GM12878 (cell line): ENCODE measurements around the gene ALG6. TPM values are rescaled to one million over a fixed set of nuclear protein-coding genes. Genes with fewer than 3 reads are reported as not detected.

Experiments
- ATAC-seq: fragments of 200-7000 bp; cut with Tn5 transposase; 3 replicates; pipeline ENCODE4 v1.9.1; 2020; ENCODE audit warnings: mild to moderate bottlenecking, moderate library complexity
- BruUV-seq: library from RNA; stranded (reverse); fragments of 400-500 nt; replicated peaks from 2 replicates; lab custom pipeline; 2021; lab: Mats Ljungman, UMichigan
- CTCF ChIA-PET: fragments of 300-600 bp; sonication (Branson Sonifier 250); formaldehyde crosslinking; extraction: SDS; loops from one replicate; lab custom pipeline; 2021; ENCODE audit warnings: inconsistent platforms; lab: Yijun Ruan, JAX
- POLR2A ChIA-PET: fragments of 350-600 bp; formaldehyde crosslinking; extraction: SDS; loops from one replicate; lab custom pipeline; 2021; ENCODE audit warnings: inconsistent platforms; lab: Charles Lee
- RAD21 ChIA-PET: fragments of 300-600 bp; sonication (Branson Sonifier 250); formaldehyde crosslinking; loops from one replicate; lab custom pipeline; 2023; ENCODE audit warnings: antibody characterized with exemption; ENCODE audit not compliant: unreplicated experiment; lab: Charles Lee
- SMC1A ChIA-PET: fragments of 300-600 bp; sonication (Branson Sonifier 250); formaldehyde crosslinking; loops from one replicate; lab custom pipeline; 2023; ENCODE audit not compliant: unreplicated experiment, uncharacterized antibody; lab: Charles Lee
- DNase-seq: peaks from one replicate; pipeline ENCODE4 v3.0.0-alpha.2; 2011; ENCODE audit warnings: low read depth, low spot score
- FAIRE-seq: peaks from 3 replicates; lab custom pipeline; 2011; peaks lifted over from hg19 to GRCh38; lab: Jason Lieb, UNC
- H2AFZ ChIP-seq: 2 replicates; pipeline ENCODE4 v1.6.0; 2011; ENCODE audit warnings: low read depth, low read length, control low read depth; ENCODE audit not compliant: control insufficient read depth
- H3K27ac ChIP-seq: 2 replicates; pipeline ENCODE4 v1.5.1; 2011; ENCODE audit warnings: control low read depth; ENCODE audit not compliant: control insufficient read depth, insufficient read depth
- H3K27me3 ChIP-seq, 2 experiments: replicated peaks in 1 of 2; 2 replicates each; pipeline versions ENCODE4 v1.6.0 to v1.6.1; 2011; ENCODE audit warnings: low read length in 1 of 2; ENCODE audit not compliant: control insufficient read depth in 2 of 2, insufficient read depth in 2 of 2
- H3K36me3 ChIP-seq, 2 experiments: 2 replicates each; pipeline ENCODE4 v1.5.1; 2011; ENCODE audit warnings: low read length in 1 of 2; ENCODE audit not compliant: control insufficient read depth in 2 of 2, insufficient read depth in 2 of 2
- H3K4me1 ChIP-seq: 2 replicates; pipeline ENCODE4 v1.6.1; 2011; ENCODE audit warnings: mild to moderate bottlenecking, low read length, moderate library complexity, mixed read lengths; ENCODE audit not compliant: control insufficient read depth, insufficient read depth
- H3K4me2 ChIP-seq: 2 replicates; pipeline ENCODE4 v1.6.0; 2011; ENCODE audit warnings: control low read depth; ENCODE audit not compliant: control insufficient read depth, insufficient read depth
- H3K4me3 ChIP-seq: fragments of 200-600 bp; sonication (generic); 2 replicates; pipeline ENCODE4 v1.5.1; 2016
- H3K79me2 ChIP-seq: 2 replicates; pipeline ENCODE4 v1.6.0; 2011; ENCODE audit warnings: low read length; ENCODE audit not compliant: control insufficient read depth, insufficient read depth
- H3K9ac ChIP-seq: 2 replicates; pipeline ENCODE4 v1.8.0; 2011; ENCODE audit warnings: low read length, control low read depth, mixed read lengths; ENCODE audit not compliant: control insufficient read depth, insufficient read depth
- H3K9me3 ChIP-seq: replicated peaks from 3 replicates; pipeline ENCODE4 v1.5.1; 2011; ENCODE audit warnings: mild to moderate bottlenecking, low read length; ENCODE audit not compliant: control insufficient read depth, insufficient read depth
- H4K20me1 ChIP-seq: 2 replicates; pipeline ENCODE4 v1.6.0; 2011; ENCODE audit not compliant: control insufficient read depth, insufficient read depth
- DPF2 ChIP-seq: fragments of 450-650 bp; IDR thresholded peaks from 2 replicates; pipeline ENCODE4 v1.6.1; 2017; ENCODE audit warnings: mild to moderate bottlenecking
- EP300 ChIP-seq, 2 experiments: fragments of 150-350 bp in 1 of 2; IDR thresholded peaks; 2 replicates each; pipeline ENCODE4 v1.6.1; 2011 to 2012; ENCODE audit warnings: low read depth in 2 of 2, low read length in 2 of 2, borderline replicate concordance in 1 of 2, improper control_type of control experiment in 1 of 2, inconsistent platforms in 1 of 2; ENCODE audit not compliant: control insufficient read depth in 1 of 2
- FOXK2 ChIP-seq: fragments of 450-650 bp; IDR thresholded peaks from 2 replicates; pipeline ENCODE4 v1.6.1; 2017; ENCODE audit warnings: mild to moderate bottlenecking, moderate library complexity
- PKNOX1 ChIP-seq: fragments of 450-650 bp; IDR thresholded peaks from 2 replicates; pipeline ENCODE4 v1.6.1; 2016; ENCODE audit warnings: mild to moderate bottlenecking
- RBBP5 ChIP-seq: fragments of 200-600 bp; sonication (generic); conservative IDR thresholded peaks from 2 replicates; pipeline ENCODE4 v1.6.1; 2016
- RELB ChIP-seq: fragments of 450-650 bp; IDR thresholded peaks from 2 replicates; pipeline ENCODE4 v1.6.1; 2017; ENCODE audit warnings: low read depth, mild to moderate bottlenecking, moderate library complexity
- SIN3A ChIP-seq: IDR thresholded peaks from 2 replicates; pipeline ENCODE4 v1.6.1; 2012; ENCODE audit warnings: low read depth, low read length, improper control_type of control experiment
- SIX5 ChIP-seq: IDR thresholded peaks from 2 replicates; pipeline ENCODE4 v1.6.1; 2011; ENCODE audit warnings: mild to moderate bottlenecking, low read depth, low read length, moderate library complexity; ENCODE audit not compliant: severe bottlenecking
- WGBS: methylation state at CpG from one replicate; pipeline ENCODE4 v1.1.6; 2016; ENCODE audit warnings: low lambda C conversion rate; ENCODE audit not compliant: insufficient replicate concordance, insufficient coverage; ENCODE audit errors: missing lambda C conversion rate; 5-methylcytosine and 5-hydroxymethylcytosine counted together
- in situ Hi-C: fragments of 300-500 bp; cut with MboI; formaldehyde crosslinking; loops from 9 replicates; pipeline ENCODE4 v1.14.3; 2018; ENCODE audit warnings: mixed read lengths
- intact Hi-C: fragments of 100-400 bp; cut with micrococcal nuclease; formaldehyde crosslinking; loops from one replicate; pipeline ENCODE4 v1.14.2; 2022; ENCODE audit not compliant: unreplicated experiment
- polyA plus RNA-seq, 11 experiments: library from polyadenylated mRNA; depleted of rRNA in 4 of 11; unstranded in 6 of 11; stranded (reverse) in 5 of 11; fragments of >200 nt; fragmentation: Nextera tagmentation in 4 of 11; fragmentation: Illumina TruSeq in 1 of 11; extraction: Ambion mirVana in 4 of 11; extraction: Trizol in 1 of 11; gene quantifications; 1 replicate in 1 of 11; 2 replicates in 10 of 11; pipeline versions ENCODE4 v1.2.1 to v1.2.3, GENCODE V29; 2011 to 2016; ENCODE audit warnings: inconsistent platforms in 2 of 11, missing spikeins in 2 of 11, low read depth in 1 of 11
- total RNA-seq, 4 experiments: library from RNA; depleted of rRNA in 3 of 4; stranded (reverse); fragments of >200 nt in 3 of 4; fragmentation: Illumina TruSeq in 1 of 4; extraction: Trizol in 1 of 4; gene quantifications; 2 replicates each; pipeline versions ENCODE4 v1.2.1 to v1.2.3, GENCODE V29; 2013 to 2021

Gene ALG6
- total and polyA plus RNA-seq, 10 of the 15 experiments (the other 5 are each of a cell fraction or from before 2014, with no cell fraction given), result 13.8 to 28.5 (median 17.1) TPM

- Histone ChIP-seq H3K9ac (no peak overlapping the region), H3K9me3 (peaks cover 3% of the 10 kb centered on the region; the same call in 2 of the 3 replicates), H2AFZ (no peak overlapping the region), H3K27ac (no peak overlapping the region), H4K20me1 (no peaks in the 10 kb centered on the region), H3K79me2 (no peaks in the 10 kb centered on the region), H3K27me3 (no peaks in the 10 kb centered on the region), H3K36me3 (no peaks in the 10 kb centered on the region; a peak in 1 of 4 replicates), H3K4me2 (no peak overlapping the region), H3K4me3 (no peak overlapping the region), H3K4me1 (no peaks in the 10 kb centered on the region)
- TF ChIP-seq SIN3A, result no peak
- no peak for TF ChIP-seq DPF2
- no peak for TF ChIP-seq RELB
- no peak for TF ChIP-seq SIX5
- TF ChIP-seq EP300 (IDR thresholded peaks at IDR 0.05; ENCODE audit: borderline replicate concordance in 1 of 2, control insufficient read depth in 1 of 2, low read depth in 2 of 2, low read length in 2 of 2), result no peak
- TF ChIP-seq PKNOX1, result no peak
- no peak for TF ChIP-seq FOXK2
- TF ChIP-seq RBBP5, result no peak
- POLR2A ChIA-PET, result interaction anchor here (0.7 kb wide), 1 partner anchor 42 kb away, joined by 4 read pairs; no protein-coding TSS in a partner anchor
- 78% methylated on average over 3 of the region's 3 CpGs for WGBS
- ATAC-seq (no peak), DNase-seq (no peak), FAIRE-seq (no peak)
- in situ Hi-C loops (no loop called here), intact Hi-C loops (no loop called here)
- CTCF ChIA-PET, result no interaction called here
- SMC1A ChIA-PET, result no interaction called here
- RAD21 ChIA-PET, result no interaction called here
- no TSS peak for BruUV-seq
These were observed 95.8 kb downstream of the ALG6 start for GRCh38 chr1:63463248-63463647.
